CD4-positive, CD25-positive, alpha-beta regulatory T cell (primary cell): Measurements from ENCODE around the gene EVC2. TPM values are rescaled to one million over a fixed set of nuclear protein-coding genes. Genes with fewer than 3 reads are reported as not detected.

ENCODE experiments used
- ATAC-seq, 2 donors: fragments of 150-1000 bp; cut with Tn5 transposase; one replicate each; pipeline ENCODE4 v1.10.0; 2021; ENCODE audit warnings: low read depth in 2 of 2, moderate number of reproducible peaks in 2 of 2, moderate library complexity in 1 of 2
- DNase-seq, 3 donors: peaks; one replicate each; pipeline versions ENCODE4 v3.0.0 to v3.0.0-alpha.2; 2012 to 2022; ENCODE audit warnings: mixed read lengths in 1 of 3
- H3K27ac ChIP-seq: one replicate; pipeline ENCODE4 v1.7.0; 2013; ENCODE audit warnings: mild to moderate bottlenecking, low read length; ENCODE audit not compliant: insufficient read depth, poor library complexity, severe bottlenecking
- H3K27me3 ChIP-seq: one replicate; pipeline ENCODE4 v1.7.0; 2013; ENCODE audit warnings: low read length; ENCODE audit not compliant: control insufficient read depth, insufficient read depth
- H3K36me3 ChIP-seq: one replicate; pipeline ENCODE4 v1.7.0; 2013; ENCODE audit warnings: mild to moderate bottlenecking, low read length, moderate library complexity; ENCODE audit not compliant: control insufficient read depth, insufficient read depth
- H3K4me1 ChIP-seq: 2 replicates; pipeline ENCODE4 v1.7.0; 2013; ENCODE audit warnings: mild to moderate bottlenecking, low read length; ENCODE audit not compliant: insufficient read depth, control insufficient read depth, poor library complexity, severe bottlenecking
- H3K4me3 ChIP-seq: one replicate; pipeline ENCODE4 v1.7.0; 2013; ENCODE audit warnings: low read depth, mild to moderate bottlenecking, low read length, moderate library complexity
- H3K9me3 ChIP-seq, 2 experiments: 1 replicate in 1 of 2; 2 replicates in 1 of 2; pipeline ENCODE4 v1.7.0; 2013; ENCODE audit warnings: low read length in 2 of 2, mild to moderate bottlenecking in 1 of 2, moderate library complexity in 1 of 2; ENCODE audit not compliant: control insufficient read depth in 2 of 2
- H3K27ac Mint-ChIP-seq, 3 donors: one replicate each; pipeline ENCODE4 v1.8.0; 2020 to 2022; ENCODE audit warnings: mild to moderate bottlenecking in 3 of 3, mixed read lengths in 3 of 3, moderate library complexity in 2 of 3
- H3K27me3 Mint-ChIP-seq: one replicate; pipeline ENCODE4 v1.8.0; 2022; ENCODE audit warnings: mild to moderate bottlenecking, mixed read lengths
- H3K36me3 Mint-ChIP-seq: one replicate; pipeline ENCODE4 v1.8.0; 2020; ENCODE audit warnings: mixed read lengths
- H3K4me1 Mint-ChIP-seq, 4 donors: one replicate each; pipeline ENCODE4 v1.8.0; 2020 to 2022; ENCODE audit warnings: mixed read lengths in 4 of 4, mild to moderate bottlenecking in 1 of 4
- H3K4me3 Mint-ChIP-seq, 4 donors: one replicate each; pipeline ENCODE4 v1.8.0; 2020 to 2022; ENCODE audit warnings: mild to moderate bottlenecking in 4 of 4, mixed read lengths in 4 of 4, moderate library complexity in 3 of 4
- H3K9me3 Mint-ChIP-seq, 7 donors: one replicate each; pipeline ENCODE4 v1.8.0; 2020 to 2022; ENCODE audit warnings: mixed read lengths in 7 of 7, mild to moderate bottlenecking in 3 of 7, moderate library complexity in 2 of 7
- polyA plus RNA-seq, 4 donors: library from polyadenylated mRNA; unstranded; fragments of 300-500 nt; fragmentation: Illumina TruSeq; gene quantifications; one replicate each; pipeline ENCODE4 v1.2.3, GENCODE V29; 2021
- total RNA-seq: library from RNA; stranded (reverse); gene quantifications from one replicate; pipeline ENCODE4 v1.2.3, GENCODE V29; 2022

Gene EVC2
- total and polyA plus RNA-seq, 5 donors from 2014 or later: 0.03 to 3.2 (median 0.85) TPM

GRCh38 chr4:5703831-5704230 is 4.5 kb downstream of the EVC2 start:
- ATAC-seq: no peak
- DNase-seq: no peak
- no peak overlapping the region for H3K4me3 Mint-ChIP-seq
- peaks cover 4% of the 10 kb centered on the region for H3K27me3 Mint-ChIP-seq
- H3K9me3 Mint-ChIP-seq: peaks cover 0 to 10% (median 2%) of the 10 kb centered on the region in 7 donors
- peaks cover 3% of the 10 kb centered on the region for H3K36me3 Mint-ChIP-seq
- Histone ChIP-seq H3K36me3 (no peaks in the 10 kb centered on the region), H3K4me1 (peaks cover 4% of the 10 kb centered on the region), H3K27me3 (no peaks in the 10 kb centered on the region), H3K9me3 (no peaks in the 10 kb centered on the region), H3K4me3 (no peak overlapping the region), H3K27ac (no peak overlapping the region)
- H3K27ac Mint-ChIP-seq: no peak overlapping the region
- peaks cover 0 to 9% (median 6%) of the 10 kb centered on the region in 4 donors for H3K4me1 Mint-ChIP-seq

- H3K4me1 Mint-ChIP-seq: peaks cover 0 to 9% (median 2%) of the 10 kb centered on the region in 4 donors
- H3K4me3 ChIP-seq: no peak overlapping the region
- no peak for DNase-seq
- no peaks in the 10 kb centered on the region for H3K9me3 ChIP-seq
- no peak for ATAC-seq
- no peak overlapping the region for H3K4me3 Mint-ChIP-seq
- H3K27me3 Mint-ChIP-seq: peaks cover 4% of the 10 kb centered on the region
- H3K9me3 Mint-ChIP-seq: peaks cover 0 to 10% (median 1%) of the 10 kb centered on the region in 7 donors
- no peaks in the 10 kb centered on the region for H3K27me3 ChIP-seq
- peaks cover under 1% of the 10 kb centered on the region for H3K36me3 ChIP-seq
- H3K36me3 Mint-ChIP-seq: peaks cover 3% of the 10 kb centered on the region
- no peaks in the 10 kb centered on the region for H3K4me1 ChIP-seq
- H3K27ac ChIP-seq: no peak overlapping the region
- no peak overlapping the region for H3K27ac Mint-ChIP-seq
Measured at GRCh38 chr4:5701971-5702370, 6.4 kb downstream of the EVC2 start.

GRCh38 chr4:5700459-5700858 is 7.9 kb downstream of the EVC2 start:
- no peaks in the 10 kb centered on the region for H3K4me1 ChIP-seq
- Mint-ChIP-seq H3K27ac (no peak overlapping the region), H3K27me3 (no peaks in the 10 kb centered on the region), H3K4me1 (no peaks in the 10 kb centered on the region), H3K36me3 (peaks cover 3% of the 10 kb centered on the region), H3K4me3 (no peak overlapping the region), H3K9me3 (peaks cover 0 to 6% (median 1%) of the 10 kb centered on the region in 7 donors)
- ATAC-seq (no peak), DNase-seq (no peak)
- H3K27ac ChIP-seq: no peak overlapping the region
- H3K9me3 ChIP-seq: no peaks in the 10 kb centered on the region
- peaks cover 4% of the 10 kb centered on the region for H3K36me3 ChIP-seq
- H3K27me3 ChIP-seq: no peaks in the 10 kb centered on the region
- H3K4me3 ChIP-seq: no peak overlapping the region

GRCh38 chr4:5696341-5696740 is 12.0 kb downstream of the EVC2 start:
- Histone ChIP-seq H3K9me3 (no peaks in the 10 kb centered on the region), H3K36me3 (peaks cover 4% of the 10 kb centered on the region), H3K4me3 (no peak overlapping the region), H3K27ac (no peak overlapping the region), H3K27me3 (no peaks in the 10 kb centered on the region), H3K4me1 (no peaks in the 10 kb centered on the region)
- no peaks in the 10 kb centered on the region for H3K4me1 Mint-ChIP-seq
- peaks cover 0 to 3% (median 0%) of the 10 kb centered on the region in 7 donors for H3K9me3 Mint-ChIP-seq
- H3K27ac Mint-ChIP-seq: no peak overlapping the region
- H3K36me3 Mint-ChIP-seq: no peaks in the 10 kb centered on the region
- no peak for DNase-seq
- ATAC-seq: no peak
- H3K27me3 Mint-ChIP-seq: no peaks in the 10 kb centered on the region
- H3K4me3 Mint-ChIP-seq: no peak overlapping the region

- no peaks in the 10 kb centered on the region for H3K9me3 Mint-ChIP-seq
- H3K27ac Mint-ChIP-seq: no peak overlapping the region
Measured at GRCh38 chr4:5693871-5694270, 14.5 kb downstream of the EVC2 start.

GRCh38 chr4:5691491-5692132 is 16.7 kb downstream of the EVC2 start:
- H3K4me3 ChIP-seq: no peak overlapping the region
- no peaks in the 10 kb centered on the region for H3K4me1 ChIP-seq
- H3K9me3 ChIP-seq: no peaks in the 10 kb centered on the region
- peaks cover under 1% of the 10 kb centered on the region for H3K36me3 ChIP-seq
- H3K27ac ChIP-seq: no peak overlapping the region
- Mint-ChIP-seq H3K27me3 (no peaks in the 10 kb centered on the region), H3K36me3 (no peaks in the 10 kb centered on the region), H3K4me3 (no peak overlapping the region), H3K27ac (no peak overlapping the region), H3K9me3 (no peaks in the 10 kb centered on the region), H3K4me1 (no peaks in the 10 kb centered on the region)
- DNase-seq (no peak), ATAC-seq (no peak)
- H3K27me3 ChIP-seq: no peaks in the 10 kb centered on the region

More at GRCh38 chr4:5693871-5694270, 14.5 kb downstream of the EVC2 start:
- H3K36me3 Mint-ChIP-seq: no peaks in the 10 kb centered on the region
- peaks cover 4% of the 10 kb centered on the region for H3K36me3 ChIP-seq
- no peaks in the 10 kb centered on the region for H3K4me1 Mint-ChIP-seq
- H3K4me1 ChIP-seq: no peaks in the 10 kb centered on the region
- H3K27me3 ChIP-seq: no peaks in the 10 kb centered on the region
- H3K27me3 Mint-ChIP-seq: no peaks in the 10 kb centered on the region
- no peak overlapping the region for H3K27ac ChIP-seq
- H3K4me3 Mint-ChIP-seq: no peak overlapping the region
- no peak overlapping the region for H3K4me3 ChIP-seq
- DNase-seq (no peak), ATAC-seq (no peak)
- no peaks in the 10 kb centered on the region for H3K9me3 ChIP-seq

GRCh38 chr4:5689065-5689464 is 19.3 kb downstream of the EVC2 start:
- Mint-ChIP-seq H3K27me3 (no peaks in the 10 kb centered on the region), H3K27ac (no peak overlapping the region), H3K4me1 (peaks cover 0 to 1% (median 0%) of the 10 kb centered on the region in 4 donors), H3K9me3 (no peaks in the 10 kb centered on the region), H3K36me3 (no peaks in the 10 kb centered on the region), H3K4me3 (no peak overlapping the region)
- Histone ChIP-seq H3K36me3 (no peaks in the 10 kb centered on the region), H3K9me3 (no peaks in the 10 kb centered on the region), H3K4me1 (no peaks in the 10 kb centered on the region), H3K27me3 (no peaks in the 10 kb centered on the region), H3K27ac (no peak overlapping the region), H3K4me3 (no peak overlapping the region)
- ATAC-seq: no peak
- no peak for DNase-seq

GRCh38 chr4:5686338-5686737 is 22.0 kb downstream of the EVC2 start:
- Mint-ChIP-seq H3K4me1 (peaks cover 0 to 4% (median 0%) of the 10 kb centered on the region in 4 donors), H3K27me3 (no peaks in the 10 kb centered on the region), H3K9me3 (no peaks in the 10 kb centered on the region)

More at GRCh38 chr4:5686338-5686737, 22.0 kb downstream of the EVC2 start:
- no peaks in the 10 kb centered on the region for H3K36me3 Mint-ChIP-seq
- no peak overlapping the region for H3K4me3 Mint-ChIP-seq
- ATAC-seq (no peak), DNase-seq (no peak)
- no peaks in the 10 kb centered on the region for H3K36me3 ChIP-seq
- no peak overlapping the region for H3K27ac ChIP-seq
- H3K27me3 ChIP-seq: no peaks in the 10 kb centered on the region
- no peak overlapping the region for H3K27ac Mint-ChIP-seq
- H3K9me3 ChIP-seq: no peaks in the 10 kb centered on the region
- H3K4me1 ChIP-seq: no peaks in the 10 kb centered on the region
- H3K4me3 ChIP-seq: no peak overlapping the region
